HG03571 (cell line): ENCODE data around the gene CELF2.

Source experiments
- ATAC-seq: cut with Tn5 transposase; IDR thresholded peaks from one replicate; pipeline ENCODE4 v1.9.1; 2021; ENCODE audit not compliant: unreplicated experiment

Gene CELF2

GRCh38 chr10:11290156-11290890 is 272.7 kb downstream of the CELF2 start:
- no peak for ATAC-seq

- no peak for ATAC-seq
Observed at GRCh38 chr10:11292576-11293302, 275.1 kb downstream of the CELF2 start.

GRCh38 chr10:11293332-11293731 is 275.7 kb downstream of the CELF2 start:
- no peak for ATAC-seq

GRCh38 chr10:11294831-11295450 is 277.3 kb downstream of the CELF2 start:
- ATAC-seq: no peak

GRCh38 chr10:11295492-11295891 is 277.8 kb downstream of the CELF2 start:
- no peak for ATAC-seq

- ATAC-seq: no peak
Observed at GRCh38 chr10:11297136-11297535, 279.5 kb downstream of the CELF2 start.

GRCh38 chr10:11298116-11298515 is 280.4 kb downstream of the CELF2 start:
- ATAC-seq: no peak

- no peak for ATAC-seq
Observed at GRCh38 chr10:11299125-11299524, 281.5 kb downstream of the CELF2 start.

GRCh38 chr10:11300026-11300425 is 282.4 kb downstream of the CELF2 start:
- no peak for ATAC-seq

GRCh38 chr10:11300563-11300962 is 282.9 kb downstream of the CELF2 start:
- ATAC-seq: no peak

GRCh38 chr10:11301571-11302111 is 284.0 kb downstream of the CELF2 start:
- ATAC-seq: no peak

- ATAC-seq: no peak
Observed at GRCh38 chr10:11302181-11302580, 284.5 kb downstream of the CELF2 start.

- no peak for ATAC-seq
Observed at GRCh38 chr10:11303361-11304170, 285.9 kb downstream of the CELF2 start.

- ATAC-seq: no peak
Observed at GRCh38 chr10:11304906-11305585, 287.4 kb downstream of the CELF2 start.

- no peak for ATAC-seq
Observed at GRCh38 chr10:11305825-11306593, 288.3 kb downstream of the CELF2 start.

GRCh38 chr10:11307004-11307403 is 289.3 kb downstream of the CELF2 start:
- ATAC-seq: no peak

GRCh38 chr10:11307937-11308336 is 290.3 kb downstream of the CELF2 start:
- no peak for ATAC-seq

- no peak for ATAC-seq
Observed at GRCh38 chr10:11311027-11311426, 293.4 kb downstream of the CELF2 start.

GRCh38 chr10:11313463-11313862 is 295.8 kb downstream of the CELF2 start:
- ATAC-seq: no peak
